Activated T-helper 17 cell treated with anti-CD3 and anti-CD28 coated beads, Interleukin-2, amount 50 U/mL, for 72 hours (primary cell): ENCODE measurements around the gene THAP2. TPM values are rescaled to one million over a fixed set of nuclear protein-coding genes. Genes with fewer than 3 reads are reported as not detected.

Source experiments
- ATAC-seq: fragments of 150-1000 bp; cut with Tn5 transposase; replicated peaks from 2 replicates; pipeline ENCODE4 v1.10.0; 2021; ENCODE audit warnings: mild to moderate bottlenecking, moderate library complexity
- H3K27ac Mint-ChIP-seq: one replicate; pipeline ENCODE4 v1.8.0; 2022; ENCODE audit warnings: mixed read lengths
- H3K27me3 Mint-ChIP-seq: one replicate; pipeline ENCODE4 v1.8.0; 2022; ENCODE audit warnings: mixed read lengths
- H3K36me3 Mint-ChIP-seq: one replicate; pipeline ENCODE4 v1.8.0; 2022; ENCODE audit warnings: low read depth, mild to moderate bottlenecking, mixed read lengths
- H3K4me1 Mint-ChIP-seq: one replicate; pipeline ENCODE4 v1.8.0; 2022; ENCODE audit warnings: mixed read lengths
- H3K4me3 Mint-ChIP-seq: one replicate; pipeline ENCODE4 v1.8.0; 2022; ENCODE audit warnings: mild to moderate bottlenecking, mixed read lengths
- H3K9me3 Mint-ChIP-seq: one replicate; pipeline ENCODE4 v1.8.0; 2022; ENCODE audit warnings: mixed read lengths
- total RNA-seq, 2 donors: library from RNA; stranded (reverse); gene quantifications; one replicate each; pipeline ENCODE4 v1.2.3, GENCODE V29; 2022

The THAP2 gene
- total RNA-seq, 2 donors from 2014 or later = 8.7 to 10.9 TPM

- H3K9me3 Mint-ChIP-seq = no peaks in the 10 kb centered on the region
- no peak overlapping the region for H3K27ac Mint-ChIP-seq
- ATAC-seq = no peak
- H3K4me1 Mint-ChIP-seq = peaks cover 2% of the 10 kb centered on the region
- H3K27me3 Mint-ChIP-seq = no peaks in the 10 kb centered on the region
- no peak overlapping the region for H3K4me3 Mint-ChIP-seq
- H3K36me3 Mint-ChIP-seq = peaks cover 16% of the 10 kb centered on the region
Observed at GRCh38 chr12:71649401-71649800, 14.7 kb upstream of the THAP2 start.

- Mint-ChIP-seq H3K4me3 (no peak overlapping the region), H3K4me1 (peaks cover 15% of the 10 kb centered on the region), H3K27ac (no peak overlapping the region), H3K36me3 (no peaks in the 10 kb centered on the region), H3K9me3 (no peaks in the 10 kb centered on the region), H3K27me3 (no peaks in the 10 kb centered on the region)
- ATAC-seq = no peak
Observed at GRCh38 chr12:71652656-71653055, 11.4 kb upstream of the THAP2 start.

DNA sequence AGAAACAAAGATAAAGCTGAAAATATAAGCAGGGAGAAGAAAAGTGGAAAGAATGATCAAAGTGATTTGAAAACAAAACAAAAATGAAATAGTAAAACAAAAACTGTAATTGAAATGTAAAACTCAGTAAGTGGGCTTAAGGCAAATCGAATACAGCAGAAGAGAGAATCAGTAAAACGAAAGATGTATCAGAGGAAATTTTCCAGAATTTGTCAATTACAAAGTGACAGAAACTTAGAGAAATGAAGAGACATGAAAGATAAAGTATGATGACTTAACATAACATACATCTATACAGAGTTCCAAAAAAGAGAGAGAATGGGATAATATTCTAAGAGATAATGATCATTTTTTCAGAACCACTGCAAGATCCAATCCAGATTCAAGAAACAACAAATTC lies 11.0 kb upstream of the THAP2 start:
- no peak for ATAC-seq
- Mint-ChIP-seq H3K4me3 (no peak overlapping the region), H3K27me3 (no peaks in the 10 kb centered on the region), H3K4me1 (peaks cover 15% of the 10 kb centered on the region), H3K27ac (no peak overlapping the region), H3K9me3 (no peaks in the 10 kb centered on the region), H3K36me3 (no peaks in the 10 kb centered on the region)

- H3K9me3 Mint-ChIP-seq = no peaks in the 10 kb centered on the region
- no peak for ATAC-seq
- peak overlapping the region; percentile 67 for H3K4me3 Mint-ChIP-seq
- H3K4me1 Mint-ChIP-seq = peaks cover 20% of the 10 kb centered on the region
- H3K27ac Mint-ChIP-seq = no peak overlapping the region
- H3K36me3 Mint-ChIP-seq = no peaks in the 10 kb centered on the region
- no peaks in the 10 kb centered on the region for H3K27me3 Mint-ChIP-seq
Observed at GRCh38 chr12:71654200-71654599, 9.9 kb upstream of the THAP2 start.

- Mint-ChIP-seq H3K4me3 (peak overlapping the region; percentile 67), H3K9me3 (no peaks in the 10 kb centered on the region), H3K27me3 (no peaks in the 10 kb centered on the region), H3K4me1 (peaks cover 24% of the 10 kb centered on the region), H3K27ac (peak overlapping the region; percentile 48), H3K36me3 (no peaks in the 10 kb centered on the region)
- no peak for ATAC-seq
Observed at GRCh38 chr12:71655495-71655894, 8.6 kb upstream of the THAP2 start.

DNA sequence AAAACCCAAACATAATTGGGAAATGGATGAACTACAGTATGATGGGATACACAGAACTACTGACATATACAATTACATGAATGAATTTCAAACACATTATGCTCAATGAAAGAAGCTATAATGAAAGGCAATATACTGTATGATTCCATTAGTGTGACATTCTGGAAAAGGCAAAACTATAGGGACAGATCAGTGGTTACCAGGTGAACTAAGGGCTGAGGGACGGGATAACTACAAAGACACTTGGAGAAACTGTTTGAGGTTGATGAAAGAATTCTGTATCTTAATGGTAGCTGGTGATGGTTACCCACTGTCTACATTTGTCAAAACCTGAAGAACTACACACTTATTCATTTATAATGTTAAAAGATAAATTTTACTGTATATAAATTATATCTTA lies 8.2 kb upstream of the THAP2 start:
- H3K9me3 Mint-ChIP-seq = no peaks in the 10 kb centered on the region
- H3K4me1 Mint-ChIP-seq = peaks cover 24% of the 10 kb centered on the region
- H3K27ac Mint-ChIP-seq = peak overlapping the region; percentile 48
- H3K27me3 Mint-ChIP-seq = no peaks in the 10 kb centered on the region
- ATAC-seq = no peak
- H3K36me3 Mint-ChIP-seq = no peaks in the 10 kb centered on the region
- H3K4me3 Mint-ChIP-seq = peak overlapping the region; percentile 67

GRCh38 chr12:71656740-71657139 lies 7.4 kb upstream of the THAP2 start:
- Mint-ChIP-seq H3K4me3 (peak overlapping the region; percentile 27), H3K27ac (no peak overlapping the region), H3K4me1 (peaks cover 24% of the 10 kb centered on the region), H3K36me3 (peaks cover 6% of the 10 kb centered on the region), H3K27me3 (no peaks in the 10 kb centered on the region), H3K9me3 (no peaks in the 10 kb centered on the region)
- no peak for ATAC-seq

GRCh38 chr12:71661977-71662530 lies 2.0 kb upstream of the THAP2 start:
- no peaks in the 10 kb centered on the region for H3K27me3 Mint-ChIP-seq
- peaks cover 20% of the 10 kb centered on the region for H3K4me1 Mint-ChIP-seq
- peak overlapping the region; percentile 98 for H3K4me3 Mint-ChIP-seq
- peak overlapping the region; percentile 100 for H3K27ac Mint-ChIP-seq
- no peak for ATAC-seq
- peaks cover 50% of the 10 kb centered on the region for H3K36me3 Mint-ChIP-seq
- no peaks in the 10 kb centered on the region for H3K9me3 Mint-ChIP-seq

GRCh38 chr12:71662849-71663560 lies 1.1 kb upstream of the THAP2 start:
- H3K9me3 Mint-ChIP-seq = no peaks in the 10 kb centered on the region
- peak overlapping the region; percentile 100 for H3K27ac Mint-ChIP-seq
- ATAC-seq = peak; percentile 77
- H3K4me1 Mint-ChIP-seq = peaks cover 22% of the 10 kb centered on the region
- no peaks in the 10 kb centered on the region for H3K27me3 Mint-ChIP-seq
- peak overlapping the region; percentile 98 for H3K4me3 Mint-ChIP-seq
- peaks cover 50% of the 10 kb centered on the region for H3K36me3 Mint-ChIP-seq

GRCh38 chr12:71664411-71665089 lies 449 bp downstream of the THAP2 start:
- Mint-ChIP-seq H3K4me1 (peaks cover 13% of the 10 kb centered on the region), H3K9me3 (no peaks in the 10 kb centered on the region), H3K4me3 (peak overlapping the region; percentile 98), H3K27ac (peak overlapping the region; percentile 100), H3K27me3 (no peaks in the 10 kb centered on the region), H3K36me3 (peaks cover 50% of the 10 kb centered on the region)
- peak; percentile 12 for ATAC-seq

DNA sequence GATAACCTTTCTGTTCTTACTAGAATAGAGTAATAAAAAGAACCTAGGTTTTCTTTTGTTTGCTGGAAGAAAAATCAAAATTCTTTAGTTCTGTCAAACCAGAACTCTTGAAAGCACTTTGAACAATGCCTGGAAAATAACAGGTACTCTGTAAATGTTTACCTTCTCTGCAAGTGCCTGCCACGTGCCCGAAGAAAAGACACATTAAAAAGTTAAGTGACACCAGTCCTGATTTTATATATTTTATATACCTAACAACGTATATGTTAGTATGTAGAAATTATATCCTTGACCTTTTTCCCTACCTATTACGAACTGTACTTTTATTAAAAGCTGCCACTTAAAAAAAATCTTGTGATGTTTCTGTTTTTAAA lies 976 bp downstream of the THAP2 start:
- Mint-ChIP-seq H3K4me3 (peak overlapping the region; percentile 98), H3K36me3 (peaks cover 50% of the 10 kb centered on the region), H3K27me3 (no peaks in the 10 kb centered on the region), H3K9me3 (no peaks in the 10 kb centered on the region), H3K4me1 (peaks cover 13% of the 10 kb centered on the region), H3K27ac (peak overlapping the region; percentile 100)
- ATAC-seq = no peak

DNA sequence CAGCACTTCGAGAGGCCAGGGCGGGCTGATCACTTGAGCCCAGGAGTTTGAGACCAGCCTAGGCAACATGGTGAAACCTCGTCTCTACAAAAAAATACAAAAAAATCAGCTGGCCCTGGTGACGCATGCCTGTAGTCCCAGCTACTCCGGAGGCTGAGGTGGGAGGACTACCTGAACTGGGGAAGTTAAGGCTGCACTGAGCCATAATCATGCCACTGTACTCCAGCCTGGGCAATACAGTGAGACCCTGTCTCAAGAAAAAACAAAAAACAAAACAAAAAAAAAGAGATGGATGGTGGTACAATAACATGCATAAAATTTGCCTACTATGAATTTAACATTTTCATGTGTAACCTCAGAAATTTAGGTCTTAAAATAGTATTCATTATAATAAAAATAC lies 2.2 kb downstream of the THAP2 start:
- no peak for ATAC-seq
- peaks cover 49% of the 10 kb centered on the region for H3K36me3 Mint-ChIP-seq
- H3K9me3 Mint-ChIP-seq = no peaks in the 10 kb centered on the region
- peak overlapping the region; percentile 100 for H3K27ac Mint-ChIP-seq
- no peaks in the 10 kb centered on the region for H3K27me3 Mint-ChIP-seq
- H3K4me3 Mint-ChIP-seq = peak overlapping the region; percentile 98
- peaks cover 13% of the 10 kb centered on the region for H3K4me1 Mint-ChIP-seq

DNA sequence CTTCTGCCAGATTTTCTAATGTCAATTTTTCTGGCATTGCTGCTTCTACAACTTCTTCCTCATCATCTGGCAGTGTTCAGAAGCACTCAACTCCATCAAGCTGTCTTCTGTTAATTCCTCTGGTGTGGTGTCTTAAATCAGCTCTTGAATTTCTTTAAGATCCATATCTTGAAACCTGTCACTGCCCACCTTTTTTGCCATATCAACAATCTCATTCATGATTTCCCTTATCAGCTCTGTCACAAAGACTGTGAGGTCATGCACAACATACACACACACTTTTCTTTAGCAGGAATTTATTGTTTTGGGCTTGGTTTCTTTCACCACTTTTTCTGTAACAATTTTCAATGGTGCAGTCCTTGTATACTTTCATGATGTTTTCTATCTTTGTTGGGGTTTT lies 7.2 kb downstream of the THAP2 start:
- H3K9me3 Mint-ChIP-seq = no peaks in the 10 kb centered on the region
- H3K4me3 Mint-ChIP-seq = no peak overlapping the region
- H3K27ac Mint-ChIP-seq = no peak overlapping the region
- no peaks in the 10 kb centered on the region for H3K36me3 Mint-ChIP-seq
- ATAC-seq = no peak
- peaks cover 5% of the 10 kb centered on the region for H3K4me1 Mint-ChIP-seq
- H3K27me3 Mint-ChIP-seq = no peaks in the 10 kb centered on the region

GRCh38 chr12:71671816-71672215 lies 7.7 kb downstream of the THAP2 start:
- H3K9me3 Mint-ChIP-seq = no peaks in the 10 kb centered on the region
- ATAC-seq = no peak
- peaks cover 4% of the 10 kb centered on the region for H3K4me1 Mint-ChIP-seq
- H3K27me3 Mint-ChIP-seq = no peaks in the 10 kb centered on the region
- H3K36me3 Mint-ChIP-seq = peaks cover 5% of the 10 kb centered on the region
- H3K27ac Mint-ChIP-seq = no peak overlapping the region
- no peak overlapping the region for H3K4me3 Mint-ChIP-seq

DNA sequence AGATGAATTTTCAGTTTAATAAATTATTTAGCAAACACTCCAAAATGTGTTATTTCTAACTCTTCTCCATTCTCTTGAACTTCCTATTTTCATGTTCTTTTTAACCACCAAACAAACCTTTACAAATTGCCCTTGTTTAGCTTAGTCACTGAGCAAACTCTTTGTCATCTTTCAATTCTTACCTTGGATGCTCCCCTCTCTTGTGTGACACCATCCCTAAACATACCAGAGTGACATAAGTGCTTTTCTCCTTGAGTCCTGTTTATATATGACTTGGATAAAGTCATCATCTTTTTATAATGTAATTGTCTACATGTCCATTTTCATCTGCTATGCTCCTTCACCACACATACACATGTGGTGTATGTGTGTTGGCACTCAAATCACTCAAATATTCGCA lies 18.4 kb downstream of the THAP2 start:
- H3K9me3 Mint-ChIP-seq = no peaks in the 10 kb centered on the region
- H3K27ac Mint-ChIP-seq = no peak overlapping the region
- H3K27me3 Mint-ChIP-seq = no peaks in the 10 kb centered on the region
- no peaks in the 10 kb centered on the region for H3K36me3 Mint-ChIP-seq
- no peak overlapping the region for H3K4me3 Mint-ChIP-seq
- ATAC-seq = no peak
- no peaks in the 10 kb centered on the region for H3K4me1 Mint-ChIP-seq
